Activated T-cell treated with anti-CD3 and anti-CD28 coated beads for 24 hours (primary cell): ENCODE measurements around the gene FAM89A.
A peak's percentile ranks its signal among the peaks of the same experiment; 100 is the strongest.
"Not testable (repeated sequence)": the region's sequence is repeated elsewhere in the genome, so short reads cannot be mapped to it uniquely, and the experiment has no call there.

Experiments used
- DNase-seq: peaks from one replicate; pipeline ENCODE4 v3.0.0-alpha.2; 2020; ENCODE audit warnings: low read depth

The FAM89A gene

DNA sequence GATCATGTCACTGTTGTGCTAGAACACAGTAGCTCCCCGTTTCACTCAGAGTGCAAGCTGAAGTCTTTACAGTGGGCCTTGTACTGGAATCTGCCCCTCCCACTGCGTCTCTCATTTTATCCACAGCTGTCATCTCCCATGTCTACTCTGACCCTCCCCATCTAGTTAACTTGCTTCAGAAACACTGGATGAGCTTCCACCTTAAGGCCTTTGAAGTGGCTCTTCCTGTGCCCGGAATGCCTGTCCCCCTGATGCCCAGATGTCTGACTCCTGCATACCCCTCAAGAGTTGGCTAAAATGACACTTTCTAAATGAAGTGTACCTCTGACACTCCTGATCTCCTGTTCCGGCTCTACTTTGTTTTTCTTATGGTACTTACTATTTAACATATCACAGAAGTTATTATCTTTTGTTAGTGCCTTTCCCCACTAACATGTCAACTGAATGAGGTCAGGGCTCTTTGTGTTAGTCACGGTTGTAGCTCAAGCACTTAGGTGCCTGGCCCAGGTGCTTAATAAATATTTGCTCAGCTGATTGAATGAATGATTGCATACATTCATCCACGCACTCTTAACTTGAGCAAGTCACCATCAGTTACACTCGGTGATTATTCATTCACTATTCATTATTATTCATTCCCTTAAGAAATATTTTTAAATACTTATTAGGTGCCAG, 47.8 kb downstream of the FAM89A start:
- DNase-seq = no peak

- no peak for DNase-seq
These were observed 52.6 kb downstream of the FAM89A start for GRCh38 chr1:230987448-230987847.

DNA sequence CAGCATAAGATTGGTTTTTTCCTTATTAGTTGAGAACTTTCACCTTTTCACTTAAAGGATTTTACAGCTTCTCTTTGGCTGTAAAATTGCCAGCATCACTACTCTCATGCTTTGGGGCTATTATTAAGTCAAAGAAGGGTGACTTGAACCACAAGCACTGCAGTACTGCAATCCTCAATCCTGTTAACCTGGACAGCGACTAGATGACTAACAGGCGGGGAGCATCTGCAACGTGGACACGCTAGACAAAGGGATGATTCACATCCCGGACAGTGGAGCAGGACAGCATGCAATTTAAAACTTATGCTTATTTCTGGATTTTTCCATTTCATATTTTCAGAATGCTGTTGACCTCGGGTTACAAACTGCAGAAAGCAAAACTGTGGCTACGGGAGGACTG, 53.1 kb downstream of the FAM89A start:
- DNase-seq = no peak

- no peak for DNase-seq
These were observed 54.3 kb downstream of the FAM89A start for GRCh38 chr1:230985711-230986110.

DNA sequence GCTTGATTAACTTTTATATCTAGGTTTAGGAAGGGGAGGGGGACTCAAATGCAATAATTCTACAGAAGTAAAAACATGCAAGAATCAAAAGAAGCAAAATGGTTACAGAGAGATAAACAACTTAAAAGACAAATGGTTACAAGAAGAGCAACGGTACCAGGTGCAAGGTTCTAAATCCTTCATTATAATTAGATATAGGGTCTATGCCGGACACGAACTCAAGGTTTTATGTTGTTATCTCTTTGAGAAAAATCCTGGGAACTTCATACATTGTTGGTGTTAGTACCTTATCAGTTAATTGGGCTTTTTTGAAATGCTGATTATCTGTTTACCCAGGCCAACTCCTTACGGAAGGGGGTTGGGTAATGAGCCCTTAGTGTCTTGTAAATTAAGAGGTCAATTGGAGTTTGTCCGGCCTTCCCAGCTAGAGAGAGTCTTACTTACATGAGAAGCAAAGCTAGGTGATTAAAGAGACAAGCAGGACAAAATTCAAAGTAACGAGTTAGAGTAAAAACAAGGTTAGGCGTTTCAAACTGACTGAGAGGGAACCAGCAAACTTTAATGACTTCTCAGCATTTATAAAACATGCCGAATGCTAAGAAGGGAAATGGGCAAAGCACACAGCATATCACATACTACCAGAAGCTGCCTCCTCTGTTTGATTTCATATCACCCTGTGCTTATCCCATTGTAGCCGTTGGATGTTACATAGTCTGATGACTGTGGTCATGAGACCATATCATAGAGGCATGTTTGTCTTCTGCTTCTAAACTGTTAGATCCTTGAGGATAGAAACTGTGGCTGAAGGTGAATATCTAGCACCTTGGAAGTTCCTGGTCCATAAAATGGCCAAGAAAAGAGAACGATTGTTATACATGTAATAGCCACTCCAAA, 55.2 kb downstream of the FAM89A start:
- not testable (repeated sequence) for DNase-seq

DNA sequence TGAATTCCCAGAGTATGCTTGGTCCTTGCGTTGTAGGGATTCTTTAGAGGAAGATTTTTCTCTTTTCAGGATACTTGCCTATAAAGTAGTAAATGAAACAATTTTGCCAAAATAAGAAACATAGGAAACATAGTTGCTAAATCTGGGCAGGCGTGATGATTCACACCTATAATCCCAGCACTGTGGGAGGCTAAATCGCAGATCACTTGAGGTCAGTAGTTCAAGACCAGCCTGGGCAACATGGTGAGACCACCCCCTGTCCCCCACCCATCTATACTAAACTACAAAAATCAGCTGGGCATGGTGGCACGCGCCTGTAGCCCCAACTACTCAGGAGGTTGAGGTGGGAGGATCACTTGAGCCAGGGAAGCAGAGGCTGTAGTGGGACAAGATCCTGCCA, 56.2 kb downstream of the FAM89A start:
- DNase-seq = no peak

- DNase-seq = no peak
These were observed 57.4 kb downstream of the FAM89A start for GRCh38 chr1:230982696-230983095.

DNA sequence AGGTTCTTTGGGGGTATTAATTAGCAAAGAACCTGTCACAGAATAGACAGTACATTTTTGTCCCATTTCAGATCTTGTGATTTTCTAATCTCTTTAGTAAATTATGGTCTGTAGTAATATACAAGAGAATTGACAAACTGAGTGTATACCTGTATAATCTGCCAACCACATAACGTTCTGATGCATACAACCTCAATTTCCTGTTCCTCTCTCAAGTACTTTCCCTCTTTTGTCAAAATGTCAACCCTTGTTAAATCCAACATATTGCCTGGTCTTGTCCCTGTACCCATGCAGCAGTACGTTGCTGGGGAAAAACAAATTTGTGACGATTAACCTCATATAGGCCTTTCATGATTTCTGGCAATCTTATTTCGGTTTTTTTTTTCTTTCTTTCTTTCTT, 60.1 kb downstream of the FAM89A start:
- no peak for DNase-seq

GRCh38 chr1:230979389-230979716, 60.7 kb downstream of the FAM89A start:
- DNase-seq = no peak

GRCh38 chr1:230978491-230979388, 61.3 kb downstream of the FAM89A start, which contains the start of the genes ARV1 and TTC13:
ARV1 (plus strand) TSS chr1:230979094; CDS start chr1:230979106, 12 bp downstream.
TTC13 (minus strand) TSS chr1:230978861; CDS start chr1:230978830, 31 bp downstream.
- peak; percentile 97 for DNase-seq

DNA sequence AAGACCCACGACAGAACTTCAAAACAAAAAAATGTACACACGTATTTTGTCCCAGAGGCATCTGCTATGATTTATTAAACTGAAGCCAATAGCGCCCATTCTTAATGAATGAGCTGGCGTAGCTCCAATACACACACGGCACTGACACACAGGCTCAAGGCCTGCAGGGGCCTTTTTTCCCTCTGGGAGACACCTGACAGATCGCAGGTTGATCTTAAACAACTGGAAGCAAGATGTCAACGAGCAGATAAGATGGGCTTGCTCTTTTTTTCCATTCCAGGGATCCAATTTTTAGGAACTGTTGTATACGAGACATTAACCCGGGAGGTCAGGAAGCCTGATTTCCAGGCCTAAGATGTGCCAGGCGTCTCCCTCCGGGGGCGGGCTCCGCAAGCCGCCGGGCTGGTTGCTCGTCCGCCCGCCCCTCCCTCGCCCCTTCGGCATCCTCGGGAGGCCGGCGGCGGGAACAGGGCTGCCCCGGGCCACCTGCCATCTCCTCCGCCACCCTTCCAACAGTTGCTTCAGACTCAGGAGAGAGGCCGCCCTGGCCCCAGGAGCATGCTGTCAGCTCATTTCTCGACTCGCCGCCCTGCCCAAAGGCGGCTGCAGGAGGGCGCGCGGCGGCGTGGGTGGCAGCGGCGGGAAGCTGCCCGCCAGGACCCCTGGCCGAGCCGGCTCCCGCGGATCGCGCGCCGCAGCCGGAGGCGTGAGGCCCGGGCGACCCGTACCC, 62.1 kb downstream of the FAM89A start:
- DNase-seq = peak; percentile 17

DNA sequence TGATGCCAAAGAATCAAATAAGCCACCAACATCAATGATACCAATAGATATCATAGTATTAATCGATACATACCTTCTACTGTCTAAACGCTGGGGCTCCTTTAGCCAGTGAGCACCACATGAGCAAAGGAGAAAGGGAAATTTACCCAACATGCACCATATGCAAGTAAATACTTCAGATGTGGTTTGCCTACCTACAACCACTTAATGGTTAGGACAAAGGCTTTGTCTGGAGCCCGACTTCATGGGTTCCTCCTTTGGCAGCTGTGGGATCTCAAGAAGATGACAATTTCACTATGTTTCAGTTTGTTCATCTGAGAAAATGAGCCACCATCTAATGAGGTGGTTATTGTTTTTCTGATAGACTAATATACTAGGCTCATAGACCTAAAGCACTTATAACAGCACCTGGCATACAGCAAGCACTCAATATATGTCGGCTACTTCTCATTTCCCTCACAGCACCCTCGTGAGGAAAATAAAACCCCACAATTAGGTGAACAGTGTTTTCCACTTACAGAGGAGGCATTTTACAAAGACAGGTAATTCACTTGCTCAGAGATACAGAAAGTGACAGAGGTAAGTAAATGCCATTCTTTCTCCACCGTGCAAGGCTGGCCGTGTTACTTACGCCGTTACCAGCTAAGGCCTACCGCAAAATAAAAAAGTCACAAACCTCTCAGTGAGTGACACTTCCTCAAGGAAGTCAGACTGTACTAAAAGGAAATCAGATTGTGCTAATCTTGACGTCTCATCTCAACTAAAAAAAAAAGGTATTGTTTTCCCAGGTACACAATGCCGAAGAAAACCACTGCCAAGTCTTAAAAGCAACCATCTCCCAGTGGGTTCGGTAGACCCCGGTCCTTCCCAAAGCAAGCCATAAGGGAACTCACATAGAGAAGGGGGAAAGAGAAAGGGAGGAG, 63.0 kb downstream of the FAM89A start:
- DNase-seq = no peak

DNA sequence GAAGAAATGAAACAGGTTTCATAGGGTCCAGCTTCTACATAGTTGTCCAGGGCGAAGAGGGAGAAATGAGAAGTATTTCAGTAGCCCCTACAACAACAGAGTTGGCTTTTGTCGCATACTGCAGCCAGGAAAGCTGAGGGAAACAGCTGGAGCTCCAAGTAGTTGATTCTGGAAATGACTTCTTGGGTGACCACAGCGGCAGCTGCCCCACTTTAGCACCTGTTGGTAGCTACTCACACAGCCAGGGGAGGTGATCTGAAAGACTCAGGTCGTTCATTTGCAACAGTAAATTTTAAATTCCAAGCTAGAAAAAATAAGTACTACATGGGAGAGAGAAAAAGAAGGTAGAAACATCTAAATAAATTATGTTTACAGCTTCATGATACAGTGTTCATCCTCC, 63.7 kb downstream of the FAM89A start:
- DNase-seq = no peak

GRCh38 chr1:230975636-230976035, 64.4 kb downstream of the FAM89A start:
- no peak for DNase-seq

- DNase-seq = peak; percentile 36
These were observed 67.2 kb downstream of the FAM89A start for GRCh38 chr1:230972855-230973271.

- DNase-seq = no peak
These were observed 68.3 kb downstream of the FAM89A start for GRCh38 chr1:230971771-230972170.

DNA sequence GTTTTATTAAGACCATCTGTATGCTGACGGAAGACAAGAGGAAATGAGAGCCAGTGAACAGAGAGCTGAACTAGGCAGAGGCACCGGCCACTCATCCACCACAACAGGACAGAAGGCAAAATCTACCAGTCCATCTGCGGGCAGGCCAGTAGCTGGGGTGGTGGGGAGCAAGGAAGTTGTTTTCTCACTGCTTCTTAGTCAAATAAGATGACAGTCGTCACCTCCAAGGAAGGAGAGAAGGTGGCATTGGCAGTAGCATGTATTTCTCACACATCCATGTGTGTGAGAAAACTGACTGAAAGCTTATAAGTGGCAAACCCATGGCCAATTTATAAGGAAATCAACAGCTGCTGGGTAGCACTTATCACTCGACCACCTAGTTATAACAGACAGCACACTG, 69.6 kb downstream of the FAM89A start:
- DNase-seq = no peak
